H1 (cell line): ENCODE measurements around the gene PLB1.

Source experiments
- ASH2L ChIP-seq: fragments of 200-600, 300-600 bp; sonication (generic); IDR thresholded peaks from one replicate; pipeline ENCODE4 v1.7.1; 2017; ENCODE audit warnings: low read length
- CEBPB ChIP-seq: IDR thresholded peaks from 2 replicates; pipeline ENCODE4 v1.6.1; 2012; ENCODE audit warnings: low read depth, low read length
- CTCF ChIP-seq, 3 experiments: IDR thresholded peaks; 1 replicate in 2 of 3; 2 replicates in 1 of 3; pipeline versions ENCODE4 v1.5.1 to v1.6.1; 2011; ENCODE audit warnings: low read length in 3 of 3, mild to moderate bottlenecking in 3 of 3, inconsistent platforms in 2 of 3, low read depth in 1 of 3, moderate library complexity in 1 of 3; ENCODE audit not compliant: insufficient read depth in 1 of 3; ENCODE audit errors: control extremely low read depth in 1 of 3
- MAFK ChIP-seq: IDR thresholded peaks from 2 replicates; pipeline ENCODE4 v1.6.1; 2012; ENCODE audit warnings: low read depth, mild to moderate bottlenecking, improper control_type of control experiment, low read length
- POLR2A ChIP-seq, 2 experiments: IDR thresholded peaks; 1 replicate in 1 of 2; 2 replicates in 1 of 2; pipeline ENCODE4 v1.6.1; 2011; ENCODE audit warnings: low read depth in 2 of 2, low read length in 2 of 2, mild to moderate bottlenecking in 2 of 2; ENCODE audit errors: control extremely low read depth in 1 of 2
- POLR2AphosphoS5 ChIP-seq: IDR thresholded peaks from 2 replicates; pipeline ENCODE4 v1.6.1; 2011; ENCODE audit warnings: low read depth, low read length
- SIN3A ChIP-seq, 2 experiments: IDR thresholded peaks in 1 of 2; conservative IDR thresholded peaks in 1 of 2; 2 replicates each; pipeline ENCODE4 v1.6.1; 2011 to 2012; ENCODE audit warnings: low read length in 2 of 2, improper control_type of control experiment in 1 of 2, low read depth in 1 of 2, mild to moderate bottlenecking in 1 of 2

GRCh38 chr2:28627722-28628480, 132.0 kb downstream of the PLB1 start:
- TF ChIP-seq SIN3A (conservative IDR thresholded peaks at IDR 0.05 in 1 of 2, IDR thresholded peaks at IDR 0.05 in 1 of 2; ENCODE audit: low read depth in 1 of 2, low read length in 2 of 2), result no peak
- no peak for TF ChIP-seq ASH2L
- no peak for TF ChIP-seq POLR2AphosphoS5
- no peak for TF ChIP-seq POLR2A (IDR thresholded peaks at IDR 0.05; ENCODE audit: control extremely low read depth in 1 of 2, low read depth in 2 of 2, low read length in 2 of 2)
- no peak for TF ChIP-seq CTCF (IDR thresholded peaks at IDR 0.05; ENCODE audit: control extremely low read depth in 1 of 3, insufficient read depth in 1 of 3, low read depth in 1 of 3, low read length in 3 of 3)
- no peak for TF ChIP-seq MAFK
- TF ChIP-seq CEBPB, result no peak
